ENCODE results near the gene CHST11.
"Not testable (repeated sequence)": the region's sequence is repeated elsewhere in the genome, so short reads cannot be mapped to it uniquely, and the experiment has no call there.

CHST11 gene

GRCh38 chr12:104767261-104767660 lies 310.5 kb downstream of the CHST11 start:
- DNase-seq (ENCODE audit: low spot score): no peak

- no peak for DNase-seq (ENCODE audit: low spot score)
Observed at GRCh38 chr12:104768033-104768432, 311.3 kb downstream of the CHST11 start.

- DNase-seq (ENCODE audit: low spot score): no peak
Observed at GRCh38 chr12:104769144-104769561, 312.4 kb downstream of the CHST11 start.

GRCh38 chr12:104772336-104772735 lies 315.6 kb downstream of the CHST11 start:
- DNase-seq (ENCODE audit: low spot score): no peak

GRCh38 chr12:104775731-104776231 lies 319.0 kb downstream of the CHST11 start:
- no peak for DNase-seq (ENCODE audit: low spot score)

GRCh38 chr12:104779134-104779533 lies 322.4 kb downstream of the CHST11 start:
- no peak for DNase-seq (ENCODE audit: low spot score)

GRCh38 chr12:104782296-104782695 lies 325.5 kb downstream of the CHST11 start:
- no peak for DNase-seq (ENCODE audit: low spot score)

- no peak for DNase-seq (ENCODE audit: low spot score)
Observed at GRCh38 chr12:104784592-104784991, 327.8 kb downstream of the CHST11 start.

GRCh38 chr12:104785886-104786285 lies 329.1 kb downstream of the CHST11 start:
- no peak for DNase-seq (ENCODE audit: low spot score)

- DNase-seq (ENCODE audit: low spot score): no peak
Observed at GRCh38 chr12:104786352-104786751, 329.6 kb downstream of the CHST11 start.

GRCh38 chr12:104788840-104789271 lies 332.1 kb downstream of the CHST11 start:
- no peak for DNase-seq (ENCODE audit: low spot score)

- peak; percentile 57 for DNase-seq (ENCODE audit: low spot score)
Observed at GRCh38 chr12:104790296-104791125, 333.8 kb downstream of the CHST11 start.

- DNase-seq (ENCODE audit: low spot score): peak; percentile 38
Observed at GRCh38 chr12:104792570-104792969, 335.8 kb downstream of the CHST11 start.

GRCh38 chr12:104793285-104793684 lies 336.5 kb downstream of the CHST11 start:
- DNase-seq (ENCODE audit: low spot score): no peak

GRCh38 chr12:104793968-104794367 lies 337.2 kb downstream of the CHST11 start:
- DNase-seq (ENCODE audit: low spot score): no peak

- DNase-seq (ENCODE audit: low spot score): no peak
Observed at GRCh38 chr12:104796475-104796862, 339.7 kb downstream of the CHST11 start.

- DNase-seq (ENCODE audit: low spot score): no peak
Observed at GRCh38 chr12:104799458-104799857, 342.7 kb downstream of the CHST11 start.

- DNase-seq (ENCODE audit: low spot score): no peak
Observed at GRCh38 chr12:104801005-104801404, 344.3 kb downstream of the CHST11 start.

- no peak for DNase-seq (ENCODE audit: low spot score)
Observed at GRCh38 chr12:104801427-104801826, 344.7 kb downstream of the CHST11 start.

GRCh38 chr12:104802208-104802607 lies 345.5 kb downstream of the CHST11 start:
- DNase-seq (ENCODE audit: low spot score): no peak

GRCh38 chr12:104805186-104805585 lies 348.4 kb downstream of the CHST11 start:
- no peak for DNase-seq (ENCODE audit: low spot score)

GRCh38 chr12:104806194-104806593 lies 349.4 kb downstream of the CHST11 start:
- DNase-seq (ENCODE audit: low spot score): not testable (repeated sequence)

GRCh38 chr12:104809251-104809650 lies 352.5 kb downstream of the CHST11 start:
- no peak for DNase-seq (ENCODE audit: low spot score)

Data from LoVo (cell line).